ENCODE data around the gene CNTRL.
A peak's percentile ranks its signal among the peaks of the same experiment; 100 is the strongest.

CNTRL gene

DNA sequence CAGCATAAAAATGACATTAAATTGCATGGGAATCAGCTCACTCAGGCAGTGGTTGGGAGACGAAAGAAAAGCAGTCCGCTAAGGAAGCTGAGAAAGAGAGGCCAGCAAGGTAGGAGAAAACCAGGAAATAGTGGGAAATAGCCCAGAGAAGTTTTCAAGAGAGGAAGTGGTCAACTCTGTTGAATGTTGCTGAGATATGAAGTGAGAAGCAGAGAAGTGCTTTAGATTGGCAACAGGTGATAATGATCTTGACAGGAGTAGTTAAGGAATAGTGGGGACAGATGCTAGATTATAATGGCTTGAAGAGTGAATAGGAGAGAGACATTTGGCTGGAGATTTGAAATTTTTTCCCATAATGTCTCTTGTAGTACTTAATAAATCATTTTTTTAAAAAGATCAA is 30.8 kb downstream of the CNTRL start:
- Mint-ChIP-seq H3K27me3 (ENCODE audit: low read depth) (no peaks in the 10 kb centered on the region), H3K9me3 (peaks cover 18% of the 10 kb centered on the region), H3K4me3 (no peak overlapping the region), H3K27ac (no peak overlapping the region), H3K4me1 (no peaks in the 10 kb centered on the region), H3K36me3 (ENCODE audit: low read depth) (peaks cover 19% of the 10 kb centered on the region)
- TF ChIP-seq CTCF (IDR thresholded peaks at IDR 0.05; ENCODE audit: unreplicated experiment in 3 of 3): no peak

- Mint-ChIP-seq H3K4me3 (no peak overlapping the region), H3K27ac (no peak overlapping the region), H3K27me3 (ENCODE audit: low read depth) (no peaks in the 10 kb centered on the region), H3K4me1 (no peaks in the 10 kb centered on the region), H3K9me3 (peaks cover 5% of the 10 kb centered on the region), H3K36me3 (ENCODE audit: low read depth) (peaks cover 5% of the 10 kb centered on the region)
- TF ChIP-seq CTCF (IDR thresholded peaks at IDR 0.05; ENCODE audit: unreplicated experiment in 3 of 3): no peak
Measured at GRCh38 chr9:121107029-121107428, 32.3 kb downstream of the CNTRL start.

GRCh38 chr9:121107881-121108280 is 33.1 kb downstream of the CNTRL start:
- H3K4me1 Mint-ChIP-seq: no peaks in the 10 kb centered on the region
- H3K27ac Mint-ChIP-seq: no peak overlapping the region
- H3K36me3 Mint-ChIP-seq (ENCODE audit: low read depth): no peaks in the 10 kb centered on the region
- no peaks in the 10 kb centered on the region for H3K27me3 Mint-ChIP-seq (ENCODE audit: low read depth)
- H3K4me3 Mint-ChIP-seq: no peak overlapping the region
- H3K9me3 Mint-ChIP-seq: no peaks in the 10 kb centered on the region
- TF ChIP-seq CTCF (IDR thresholded peaks at IDR 0.05; ENCODE audit: unreplicated experiment in 3 of 3): no peak

- Mint-ChIP-seq H3K27ac (no peak overlapping the region), H3K9me3 (no peaks in the 10 kb centered on the region), H3K27me3 (ENCODE audit: low read depth) (no peaks in the 10 kb centered on the region), H3K36me3 (ENCODE audit: low read depth) (no peaks in the 10 kb centered on the region), H3K4me1 (no peaks in the 10 kb centered on the region), H3K4me3 (no peak overlapping the region)
- TF ChIP-seq CTCF (IDR thresholded peaks at IDR 0.05; ENCODE audit: unreplicated experiment in 3 of 3): no peak
Measured at GRCh38 chr9:121115466-121115865, 40.7 kb downstream of the CNTRL start.

- no peak for TF ChIP-seq CTCF (IDR thresholded peaks at IDR 0.05; ENCODE audit: unreplicated experiment in 3 of 3)
- Mint-ChIP-seq H3K4me1 (peaks cover 15% of the 10 kb centered on the region), H3K9me3 (no peaks in the 10 kb centered on the region), H3K27ac (no peak overlapping the region), H3K36me3 (ENCODE audit: low read depth) (no peaks in the 10 kb centered on the region), H3K27me3 (ENCODE audit: low read depth) (no peaks in the 10 kb centered on the region), H3K4me3 (no peak overlapping the region)
Measured at GRCh38 chr9:121118266-121118665, 43.5 kb downstream of the CNTRL start.

DNA sequence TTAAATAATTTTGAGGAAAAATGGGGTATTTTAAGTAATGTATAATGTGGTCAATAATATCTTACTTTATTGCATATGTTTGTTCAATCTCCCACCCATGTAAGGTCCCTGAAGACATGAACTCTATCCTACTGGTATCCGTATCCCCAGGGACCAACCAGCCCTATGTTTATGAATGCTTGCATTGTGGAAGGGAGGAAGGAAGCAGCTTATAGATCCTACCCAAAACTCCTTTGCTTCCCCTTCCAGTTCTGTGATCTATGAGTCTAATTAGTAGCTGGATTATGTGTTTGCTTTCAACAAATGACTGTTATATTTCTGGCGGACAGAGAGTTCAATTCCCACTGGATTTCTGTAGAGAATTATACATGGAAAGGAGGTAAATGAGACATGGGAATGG is 45.6 kb downstream of the CNTRL start:
- Mint-ChIP-seq H3K4me1 (peaks cover 15% of the 10 kb centered on the region), H3K4me3 (peak overlapping the region; percentile 22 to 46 (median 32)), H3K27ac (peak overlapping the region; percentile 21 to 41 (median 29)), H3K36me3 (ENCODE audit: low read depth) (peaks cover 10% of the 10 kb centered on the region), H3K27me3 (ENCODE audit: low read depth) (no peaks in the 10 kb centered on the region), H3K9me3 (no peaks in the 10 kb centered on the region)
- no peak for TF ChIP-seq CTCF (IDR thresholded peaks at IDR 0.05; ENCODE audit: unreplicated experiment in 3 of 3)
